HUDEP-2 (cell line): Measurements from ENCODE around the gene BEX2.

Experiments
- DNase-seq, 76 experiments: peaks; one replicate each; lab custom pipeline; 2025; ENCODE audit not compliant: unreplicated experiment in 76 of 76; lab: John Stamatoyannopoulos, UW

Gene BEX2

DNA sequence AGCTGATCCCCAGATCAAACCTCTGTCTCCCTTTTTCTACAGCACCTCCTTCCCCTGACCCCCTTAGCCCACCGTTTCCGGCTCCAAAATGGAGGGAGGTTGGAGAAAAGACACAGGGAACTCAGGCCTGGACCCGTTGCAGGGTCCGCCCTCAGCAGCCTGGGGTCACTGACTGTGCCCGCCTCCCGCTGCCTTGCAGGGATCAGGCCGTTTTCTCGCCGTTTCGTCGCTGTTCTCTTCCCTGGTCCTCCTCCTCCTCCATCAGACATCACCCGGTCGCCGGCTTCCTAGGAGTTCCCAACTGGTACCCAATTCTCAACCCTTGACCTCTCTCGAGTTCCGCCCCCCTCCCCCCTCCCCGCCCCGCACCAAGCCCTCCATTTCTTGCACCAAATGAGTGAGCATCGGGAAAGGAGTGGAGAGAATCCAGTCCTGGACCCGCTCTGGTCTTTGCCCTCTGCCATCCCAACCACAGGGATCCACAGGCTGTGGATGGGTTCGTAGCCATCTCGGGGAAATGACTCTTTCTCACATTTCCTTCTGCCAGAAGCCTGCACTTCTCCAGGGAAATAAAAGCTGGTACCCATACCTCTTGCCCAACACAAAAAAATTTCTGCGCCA, 34.7 kb downstream of the BEX2 start:
- no peak for DNase-seq

- DNase-seq, result no peak
Observed at GRCh38 chrX:103274284-103274683, 36.5 kb downstream of the BEX2 start.
